Duodenal mucosa (tissue), 2 donors: ENCODE results near the gene FTCDNL1.

ENCODE experiments used
- H3K27ac ChIP-seq: one replicate; pipeline ENCODE4 v1.7.0; 2013; ENCODE audit warnings: low read depth, low read length
- H3K27me3 ChIP-seq, 2 donors: one replicate each; pipeline ENCODE4 v1.7.0; 2013; ENCODE audit warnings: low read length in 2 of 2, control low read depth in 1 of 2; ENCODE audit not compliant: insufficient read depth in 2 of 2, control insufficient read depth in 1 of 2
- H3K36me3 ChIP-seq, 2 donors: one replicate each; pipeline ENCODE4 v1.7.0; 2013; ENCODE audit warnings: low read length in 2 of 2, control low read depth in 1 of 2; ENCODE audit not compliant: insufficient read depth in 2 of 2, control insufficient read depth in 1 of 2
- H3K4me1 ChIP-seq, 2 donors: one replicate each; pipeline ENCODE4 v1.7.0; 2013; ENCODE audit warnings: low read length in 2 of 2, control low read depth in 1 of 2; ENCODE audit not compliant: insufficient read depth in 2 of 2, control insufficient read depth in 1 of 2
- H3K4me3 ChIP-seq, 2 donors: one replicate each; pipeline ENCODE4 v1.7.0; 2013; ENCODE audit warnings: low read length in 2 of 2, low read depth in 1 of 2
- H3K9ac ChIP-seq, 2 donors: one replicate each; pipeline ENCODE4 v1.7.0; 2013; ENCODE audit warnings: low read length in 2 of 2, low read depth in 1 of 2
- H3K9me3 ChIP-seq, 2 donors: one replicate each; pipeline ENCODE4 v1.7.0; 2013; ENCODE audit warnings: low read length in 2 of 2, control low read depth in 1 of 2; ENCODE audit not compliant: control insufficient read depth in 1 of 2

FTCDNL1 gene

DNA sequence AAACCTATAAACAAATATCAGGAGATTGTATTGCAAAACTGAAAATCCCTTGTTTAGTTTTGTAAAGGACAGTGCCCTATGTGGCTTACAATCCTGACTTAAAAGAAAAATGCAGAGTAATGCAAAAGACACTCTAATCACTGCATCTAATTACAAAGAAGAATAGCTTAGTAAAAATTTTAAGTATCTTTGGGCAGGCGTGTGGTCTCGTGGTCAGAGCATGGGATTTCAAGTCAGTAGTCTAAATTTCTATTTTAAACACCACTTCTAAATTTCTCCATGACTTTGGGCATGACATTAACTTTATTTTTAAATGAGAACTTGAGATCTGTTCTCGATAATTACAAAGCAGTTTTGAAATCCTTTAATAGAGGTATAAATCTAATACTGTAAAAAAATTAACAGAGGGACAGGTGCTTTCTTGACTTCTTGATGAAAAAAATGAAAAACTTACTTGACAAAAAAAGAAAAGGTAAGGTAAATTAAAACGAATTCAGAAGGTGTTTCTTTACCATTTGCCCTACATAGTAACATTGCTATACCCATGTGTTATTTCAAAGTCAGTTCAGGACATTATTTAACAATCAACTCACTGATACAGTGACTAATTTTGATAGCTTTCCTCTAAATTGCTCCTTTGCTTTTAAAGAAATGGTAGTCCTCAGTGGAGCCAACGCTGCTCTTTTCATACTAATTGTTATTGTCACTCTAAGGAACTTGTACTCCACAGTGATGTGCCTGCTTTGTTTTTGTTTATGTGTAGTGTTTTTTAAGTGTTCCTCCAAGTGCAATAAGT lies 17.6 kb upstream of the FTCDNL1 start:
- Histone ChIP-seq H3K27me3 (no peaks in the 10 kb centered on the region), H3K9me3 (no peaks in the 10 kb centered on the region), H3K36me3 (no peaks in the 10 kb centered on the region), H3K27ac (no peak overlapping the region), H3K4me1 (no peaks in the 10 kb centered on the region), H3K9ac (peak overlapping the region in 1 of 2 donors; percentile 12), H3K4me3 (no peak overlapping the region)

DNA sequence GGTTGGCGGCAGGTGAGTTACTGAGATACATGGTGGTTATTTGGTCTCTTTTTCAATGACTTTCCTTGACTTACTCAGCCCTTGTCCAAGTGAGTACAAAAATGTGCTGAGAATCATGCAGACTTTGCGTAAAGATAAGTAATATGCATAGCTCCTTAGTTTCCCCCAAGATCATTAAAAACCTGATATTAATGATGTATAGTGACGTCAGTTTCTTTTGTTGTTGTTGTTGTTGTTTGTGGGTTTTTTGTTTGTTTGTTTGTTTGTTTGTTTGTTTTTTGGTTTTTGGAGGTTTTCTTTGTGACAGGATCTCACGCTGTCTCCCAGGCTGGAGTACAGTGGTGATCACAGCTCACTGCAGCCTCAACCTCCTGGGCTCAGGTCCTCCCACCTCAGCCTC lies 14.9 kb upstream of the FTCDNL1 start:
- H3K9ac ChIP-seq = no peak overlapping the region
- H3K9me3 ChIP-seq = no peaks in the 10 kb centered on the region
- H3K27ac ChIP-seq = no peak overlapping the region
- H3K4me1 ChIP-seq = no peaks in the 10 kb centered on the region
- no peaks in the 10 kb centered on the region for H3K27me3 ChIP-seq
- no peak overlapping the region for H3K4me3 ChIP-seq
- no peaks in the 10 kb centered on the region for H3K36me3 ChIP-seq

DNA sequence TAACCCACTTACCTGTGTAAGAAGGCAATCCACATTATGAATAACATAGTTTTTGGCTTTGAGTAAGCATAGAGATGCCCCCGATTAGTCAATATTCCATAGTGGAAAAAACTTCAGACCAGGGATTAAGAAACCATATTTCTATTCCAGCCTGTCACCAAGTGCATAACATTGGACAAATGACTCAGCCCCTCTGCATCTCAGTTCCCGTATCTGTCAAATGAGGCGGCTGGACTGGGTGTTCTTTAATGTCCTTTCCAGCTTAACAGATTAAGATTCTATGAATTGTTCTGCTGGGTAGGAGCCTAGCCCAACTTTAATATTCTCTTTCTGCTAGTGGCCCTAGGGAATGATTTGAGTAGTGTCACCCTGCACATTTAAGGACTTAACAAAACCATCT lies 11.8 kb upstream of the FTCDNL1 start:
- no peaks in the 10 kb centered on the region for H3K36me3 ChIP-seq
- no peaks in the 10 kb centered on the region for H3K9me3 ChIP-seq
- H3K9ac ChIP-seq = no peak overlapping the region
- H3K27ac ChIP-seq = no peak overlapping the region
- no peak overlapping the region for H3K4me3 ChIP-seq
- H3K27me3 ChIP-seq = no peaks in the 10 kb centered on the region
- no peaks in the 10 kb centered on the region for H3K4me1 ChIP-seq

GRCh38 chr2:199861132-199861774 lies 10.3 kb upstream of the FTCDNL1 start:
- H3K9me3 ChIP-seq = no peaks in the 10 kb centered on the region
- H3K27me3 ChIP-seq = no peaks in the 10 kb centered on the region
- no peak overlapping the region for H3K9ac ChIP-seq
- no peak overlapping the region for H3K27ac ChIP-seq
- H3K4me3 ChIP-seq = no peak overlapping the region
- no peaks in the 10 kb centered on the region for H3K4me1 ChIP-seq
- H3K36me3 ChIP-seq = no peaks in the 10 kb centered on the region

- no peaks in the 10 kb centered on the region for H3K27me3 ChIP-seq
- no peak overlapping the region for H3K4me3 ChIP-seq
- H3K4me1 ChIP-seq = no peaks in the 10 kb centered on the region
- no peaks in the 10 kb centered on the region for H3K9me3 ChIP-seq
- no peak overlapping the region for H3K27ac ChIP-seq
- H3K36me3 ChIP-seq = no peaks in the 10 kb centered on the region
- H3K9ac ChIP-seq = no peak overlapping the region
Measured at GRCh38 chr2:199855812-199856211, 4.8 kb upstream of the FTCDNL1 start.

DNA sequence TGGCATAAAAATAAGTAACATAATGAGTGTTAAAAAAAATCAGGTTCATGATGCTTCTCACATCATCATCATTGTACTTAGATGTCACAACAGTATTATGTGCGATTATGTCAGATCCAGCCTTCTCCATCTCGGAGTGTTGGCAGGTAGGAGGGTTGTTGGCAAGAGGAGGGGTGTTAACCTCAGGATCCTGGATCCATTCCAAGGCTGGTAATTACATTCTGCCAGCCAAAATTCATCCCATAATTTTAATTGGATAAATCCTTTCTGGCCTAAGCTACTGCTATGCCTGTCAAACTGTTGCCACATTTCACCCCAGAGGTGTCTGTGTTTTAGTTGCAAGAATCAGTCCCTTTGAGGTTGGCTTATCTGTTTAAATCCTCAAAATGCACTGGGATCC lies 891 bp upstream of the FTCDNL1 start:
- H3K27ac ChIP-seq = no peak overlapping the region
- H3K27me3 ChIP-seq = no peaks in the 10 kb centered on the region
- H3K9me3 ChIP-seq = no peaks in the 10 kb centered on the region
- no peak overlapping the region for H3K9ac ChIP-seq
- no peaks in the 10 kb centered on the region for H3K36me3 ChIP-seq
- H3K4me3 ChIP-seq = no peak overlapping the region
- peaks cover 0 to 4% of the 10 kb centered on the region in 2 donors for H3K4me1 ChIP-seq

DNA sequence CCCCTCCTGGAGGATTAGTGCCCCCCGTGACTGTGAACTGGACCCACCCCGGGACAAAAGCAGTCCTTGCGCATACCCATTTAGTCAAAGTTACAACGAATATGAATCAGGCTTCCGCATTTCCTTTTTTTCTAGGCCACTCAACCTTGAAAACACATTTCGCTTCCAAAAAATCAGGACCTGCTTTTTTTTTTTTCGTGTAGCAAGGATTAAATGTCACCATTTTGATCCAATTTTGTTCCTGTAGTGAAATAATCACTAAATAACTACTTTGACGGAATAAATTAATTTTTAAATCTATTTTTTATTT lies 464 bp upstream of the FTCDNL1 start:
- Histone ChIP-seq H3K9me3 (no peaks in the 10 kb centered on the region), H3K4me3 (peak overlapping the region; percentile 71 to 77), H3K4me1 (peaks cover 0 to 4% of the 10 kb centered on the region in 2 donors), H3K27ac (no peak overlapping the region), H3K36me3 (no peaks in the 10 kb centered on the region), H3K27me3 (no peaks in the 10 kb centered on the region), H3K9ac (peak overlapping the region; percentile 38 to 52)

DNA sequence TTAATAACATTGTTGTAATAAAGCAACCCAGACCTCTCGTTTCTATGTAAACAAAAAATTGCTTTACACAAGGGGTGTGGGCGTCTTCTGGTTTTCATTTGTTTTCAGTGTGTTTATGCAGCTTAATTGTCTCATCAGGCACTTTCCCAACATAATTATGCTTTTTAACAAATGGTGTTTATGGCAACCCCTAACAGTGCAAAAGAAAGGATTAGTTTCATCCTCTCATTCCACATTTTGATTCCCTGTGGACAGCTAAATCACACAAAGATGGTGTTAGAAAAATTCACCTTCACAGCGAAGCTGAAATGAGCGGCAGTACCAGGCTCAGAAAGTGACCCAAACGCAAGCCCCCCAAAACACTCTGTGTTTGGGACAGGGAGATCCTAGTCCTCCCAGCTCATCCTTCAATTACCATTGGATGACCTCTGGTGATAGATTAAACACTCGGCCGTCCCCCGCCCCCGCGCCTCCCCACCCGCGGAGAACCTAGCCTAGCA lies 724 bp downstream of the FTCDNL1 start:
- H3K4me3 ChIP-seq = peak overlapping the region; percentile 71 to 77

GRCh38 chr2:199848389-199849130 lies 2.4 kb downstream of the FTCDNL1 start:
- H3K4me1 ChIP-seq = peaks cover 0 to 4% of the 10 kb centered on the region in 2 donors
- H3K27me3 ChIP-seq = no peaks in the 10 kb centered on the region
- H3K36me3 ChIP-seq = no peaks in the 10 kb centered on the region
- H3K9ac ChIP-seq = no peak overlapping the region
- no peak overlapping the region for H3K4me3 ChIP-seq
- no peaks in the 10 kb centered on the region for H3K9me3 ChIP-seq
- H3K27ac ChIP-seq = no peak overlapping the region

More for the DNA sequence above, 724 bp downstream of the FTCDNL1 start:
- Histone ChIP-seq H3K27me3 (no peaks in the 10 kb centered on the region), H3K9ac (peak overlapping the region; percentile 52 to 58), H3K36me3 (no peaks in the 10 kb centered on the region), H3K4me1 (peaks cover 0 to 4% of the 10 kb centered on the region in 2 donors), H3K9me3 (no peaks in the 10 kb centered on the region), H3K27ac (no peak overlapping the region)
